Left ventricle myocardium superior (tissue), 1 donor: ENCODE results near the gene TRDMT1. TPM values are rescaled to one million over a fixed set of nuclear protein-coding genes. Genes with fewer than 3 reads are reported as not detected.
A peak's percentile ranks its signal among the peaks of the same experiment; 100 is the strongest.

Source experiments
- ATAC-seq: fragments of 200-7000 bp; cut with Tn5 transposase; one replicate; pipeline ENCODE4 v1.9.1; 2020; ENCODE audit warnings: mild to moderate bottlenecking, moderate library complexity
- DNase-seq: peaks from one replicate; pipeline ENCODE4 v3.0.0-alpha.2; 2020
- intact Hi-C: fragments of 100-400 bp; cut with micrococcal nuclease; formaldehyde crosslinking; loops from one replicate; pipeline ENCODE4 v1.11.0; 2022
- total RNA-seq: library from RNA; stranded (reverse); fragmentation: NEBNext Ultra II Directional; extraction: Animal tissue kit (Norgen Biotek cat#: 25700); gene quantifications from one replicate; pipeline ENCODE4 v1.2.1, GENCODE V29; 2021
- donor health status: DM: no; HTN: yes; CAD: no; lungs with severe emphysema.

TRDMT1 gene
- total RNA-seq, 1 donor from 2014 or later: 3.8 TPM

- DNase-seq (no peak), ATAC-seq (no peak)
- intact Hi-C loops: no loop called here
Measured at GRCh38 chr10:17145239-17145638, 56.2 kb downstream of the TRDMT1 start.

- ATAC-seq (no peak), DNase-seq (no peak)
- intact Hi-C loops: no loop called here
Measured at GRCh38 chr10:17144757-17145156, 56.7 kb downstream of the TRDMT1 start.

- intact Hi-C loops: no loop called here
- ATAC-seq: no peak
- DNase-seq: no peak
Measured at GRCh38 chr10:17144032-17144431, 57.4 kb downstream of the TRDMT1 start.

- no peak for DNase-seq
- no peak for ATAC-seq
- intact Hi-C loops: no loop called here
Measured at GRCh38 chr10:17143055-17143690, 58.3 kb downstream of the TRDMT1 start.

- ATAC-seq (no peak), DNase-seq (no peak)
- intact Hi-C loops: no loop called here
Measured at GRCh38 chr10:17141504-17142229, 59.8 kb downstream of the TRDMT1 start.

GRCh38 chr10:17140386-17140761 is 61.1 kb downstream of the TRDMT1 start:
- ATAC-seq: no peak
- intact Hi-C loops: no loop called here
- DNase-seq: no peak

GRCh38 chr10:17138460-17139042 is 62.9 kb downstream of the TRDMT1 start:
- no peak for DNase-seq
- no peak for ATAC-seq
- intact Hi-C loops: no loop called here

GRCh38 chr10:17134737-17135260 is 66.7 kb downstream of the TRDMT1 start:
- DNase-seq (no peak), ATAC-seq (no peak)
- intact Hi-C loops: no loop called here

- ATAC-seq: no peak
- intact Hi-C loops: no loop called here
- DNase-seq: no peak
Measured at GRCh38 chr10:17134282-17134681, 67.2 kb downstream of the TRDMT1 start.

- intact Hi-C loops: no loop called here
- DNase-seq (no peak), ATAC-seq (no peak)
Measured at GRCh38 chr10:17129741-17130140, 71.7 kb downstream of the TRDMT1 start, which contains the start of gene CUBN. Gene CUBN (minus strand): TSS chr10:17129811. CDS start chr10:17129765, 46 bp downstream.

- ATAC-seq: peak; percentile 50
Measured at GRCh38 chr10:17128261-17128660, 73.2 kb downstream of the TRDMT1 start.

GRCh38 chr10:17126327-17126726 is 75.1 kb downstream of the TRDMT1 start:
- DNase-seq (no peak), ATAC-seq (no peak)
- intact Hi-C loops: no loop called here

More at GRCh38 chr10:17128261-17128660, 73.2 kb downstream of the TRDMT1 start:
- intact Hi-C loops: no loop called here
- no peak for DNase-seq

- intact Hi-C loops: no loop called here
- no peak for ATAC-seq
Measured at GRCh38 chr10:17125206-17125893, 76.1 kb downstream of the TRDMT1 start.

GRCh38 chr10:17123961-17124360 is 77.5 kb downstream of the TRDMT1 start:
- DNase-seq: no peak
- intact Hi-C loops: no loop called here
- ATAC-seq: no peak

More at GRCh38 chr10:17125206-17125893, 76.1 kb downstream of the TRDMT1 start:
- no peak for DNase-seq

- intact Hi-C loops: no loop called here
- ATAC-seq (no peak), DNase-seq (no peak)
Measured at GRCh38 chr10:17122726-17123661, 78.5 kb downstream of the TRDMT1 start.

GRCh38 chr10:17122052-17122451 is 79.4 kb downstream of the TRDMT1 start:
- DNase-seq (no peak), ATAC-seq (no peak)
- intact Hi-C loops: no loop called here

GRCh38 chr10:17120694-17121093 is 80.8 kb downstream of the TRDMT1 start:
- ATAC-seq (no peak), DNase-seq (no peak)
- intact Hi-C loops: no loop called here

GRCh38 chr10:17119845-17120244 is 81.6 kb downstream of the TRDMT1 start:
- intact Hi-C loops: no loop called here
- ATAC-seq: no peak
- DNase-seq: no peak

GRCh38 chr10:17116193-17116592 is 85.3 kb downstream of the TRDMT1 start:
- ATAC-seq (no peak), DNase-seq (no peak)
- intact Hi-C loops: no loop called here
